Small intestine (tissue), 7 donors: ENCODE results near the gene DEFB121. TPM values are rescaled to one million over a fixed set of nuclear protein-coding genes. Genes with fewer than 3 reads are reported as not detected.
"Not testable (repeated sequence)": the region's sequence is repeated elsewhere in the genome, so short reads cannot be mapped to it uniquely, and the experiment has no call there.

Source experiments
- DNase-seq, 2 donors: peaks; one replicate each; pipeline versions ENCODE4 v3.0.0 to v3.0.0-alpha.2; 2013
- FAIRE-seq: peaks from 2 replicates; lab custom pipeline; 2012; peaks lifted over from hg19 to GRCh38; lab: Jason Lieb, UNC
- H3K27ac ChIP-seq, 3 donors: one replicate each; pipeline ENCODE4 v1.5.1; 2013; ENCODE audit warnings: low read length in 2 of 3, mild to moderate bottlenecking in 2 of 3, control low read depth in 1 of 3, inconsistent platforms in 1 of 3, low read depth in 1 of 3, moderate library complexity in 1 of 3
- H3K27me3 ChIP-seq, 3 donors: one replicate each; pipeline ENCODE4 v1.6.1; 2013; ENCODE audit warnings: low read length in 3 of 3, inconsistent platforms in 1 of 3; ENCODE audit not compliant: control insufficient read depth in 3 of 3, insufficient read depth in 3 of 3
- H3K36me3 ChIP-seq, 3 donors: one replicate each; pipeline ENCODE4 v1.6.1; 2013; ENCODE audit warnings: low read length in 3 of 3, inconsistent platforms in 1 of 3, low read depth in 1 of 3, mild to moderate bottlenecking in 1 of 3, moderate library complexity in 1 of 3; ENCODE audit not compliant: control insufficient read depth in 3 of 3, insufficient read depth in 2 of 3
- H3K4me1 ChIP-seq, 3 donors: one replicate each; pipeline ENCODE4 v1.6.1; 2013; ENCODE audit warnings: low read length in 2 of 3, inconsistent platforms in 1 of 3, low read depth in 1 of 3, mild to moderate bottlenecking in 1 of 3, moderate library complexity in 1 of 3; ENCODE audit not compliant: control insufficient read depth in 3 of 3, insufficient read depth in 2 of 3
- H3K4me3 ChIP-seq, 3 donors: one replicate each; pipeline ENCODE4 v1.5.1; 2013; ENCODE audit warnings: low read length in 3 of 3, control low read depth in 1 of 3, inconsistent platforms in 1 of 3, low read depth in 1 of 3, mild to moderate bottlenecking in 1 of 3, moderate library complexity in 1 of 3
- H3K9me3 ChIP-seq, 2 donors: one replicate each; pipeline ENCODE4 v1.6.1; 2013; ENCODE audit warnings: low read depth in 1 of 2, low read length in 1 of 2; ENCODE audit not compliant: control insufficient read depth in 2 of 2, insufficient read depth in 1 of 2
- WGBS, 3 donors: extraction: QIAGEN DNeasy Blood & Tissue Kit; methylation state at CpG; one replicate each; pipeline ENCODE4 v1.1.7; 2013; 5-methylcytosine and 5-hydroxymethylcytosine counted together
- polyA plus RNA-seq, 4 donors: library from polyadenylated mRNA; stranded (reverse) in 3 of 4; unstranded in 1 of 4; fragments of 200-250 nt in 3 of 4; fragments of 120-200 nt in 1 of 4; gene quantifications; one replicate each; pipeline versions ENCODE4 v1.2.1 to v1.2.3, GENCODE V29; 2013
- donor health status: healthy with polysubstance abuse.
- donor health status: control.
- donor health status: control.
- donor health status: Bipolar disorder and iron deficiency.
- donor health status: healthy.

DEFB121 gene
- polyA plus RNA-seq, 4 donors, result not detected

- not testable (repeated sequence) for FAIRE-seq, DNase-seq, H3K36me3 ChIP-seq, H3K4me1 ChIP-seq, H3K27ac ChIP-seq, H3K27me3 ChIP-seq, H3K4me3 ChIP-seq
- WGBS, 3 donors, result 91 to 97% (median 93%) methylated on average over 16 to 31 of the region's 31 CpGs
- peaks cover 0 to 13% of the 10 kb centered on the region in 2 donors for H3K9me3 ChIP-seq
Observed at GRCh38 chr20:31427576-31427975, 21.6 kb upstream of the DEFB121 start.

GRCh38 chr20:31426891-31427551, 21.0 kb upstream of the DEFB121 start:
- WGBS, 3 donors, result 90 to 100% methylated on average over 6 to 42 of the region's 48 CpGs; no CpG with 5 or more reads in 1 of the 3 donors
- H3K27ac ChIP-seq, FAIRE-seq, H3K36me3 ChIP-seq, DNase-seq, H3K4me1 ChIP-seq, H3K4me3 ChIP-seq, H3K27me3 ChIP-seq: not testable (repeated sequence)
- H3K9me3 ChIP-seq, result peaks cover 0 to 13% of the 10 kb centered on the region in 2 donors

- DNase-seq, result no peak
- no peaks in the 10 kb centered on the region for H3K4me1 ChIP-seq
- no peaks in the 10 kb centered on the region for H3K36me3 ChIP-seq
- H3K27me3 ChIP-seq, result no peaks in the 10 kb centered on the region
- no peak for FAIRE-seq
- H3K9me3 ChIP-seq, result peaks cover 0 to 13% of the 10 kb centered on the region in 2 donors
- no peak overlapping the region for H3K27ac ChIP-seq
- H3K4me3 ChIP-seq, result no peak overlapping the region
Observed at GRCh38 chr20:31425797-31426196, 19.8 kb upstream of the DEFB121 start.

- DNase-seq, result no peak
- no peaks in the 10 kb centered on the region for H3K4me1 ChIP-seq
- H3K27ac ChIP-seq, result no peak overlapping the region
- H3K36me3 ChIP-seq, result no peaks in the 10 kb centered on the region
- no peaks in the 10 kb centered on the region for H3K27me3 ChIP-seq
- H3K4me3 ChIP-seq, result no peak overlapping the region
- peaks cover 0 to 8% of the 10 kb centered on the region in 2 donors for H3K9me3 ChIP-seq
- 81 to 87% (median 82%) methylated on average over 7 of the region's 7 CpGs for WGBS, 3 donors
- no peak for FAIRE-seq
Observed at GRCh38 chr20:31418307-31418706, 12.3 kb upstream of the DEFB121 start.

- H3K36me3 ChIP-seq, result no peaks in the 10 kb centered on the region
- no peak for DNase-seq
- no peak overlapping the region for H3K27ac ChIP-seq
- WGBS, 3 donors, result 85 to 96% (median 91%) methylated on average over 2 of the region's 2 CpGs
- H3K4me3 ChIP-seq, result no peak overlapping the region
- H3K9me3 ChIP-seq, result peaks cover 0 to 14% of the 10 kb centered on the region in 2 donors
- H3K27me3 ChIP-seq, result no peaks in the 10 kb centered on the region
- no peaks in the 10 kb centered on the region for H3K4me1 ChIP-seq
- FAIRE-seq, result no peak
Observed at GRCh38 chr20:31415653-31416052, 9.6 kb upstream of the DEFB121 start.

GRCh38 chr20:31414381-31414780, 8.4 kb upstream of the DEFB121 start:
- H3K27me3 ChIP-seq, result no peaks in the 10 kb centered on the region
- 72 to 77% (median 76%) methylated on average over 6 of the region's 6 CpGs for WGBS, 3 donors
- H3K4me1 ChIP-seq, result no peaks in the 10 kb centered on the region
- H3K36me3 ChIP-seq, result no peaks in the 10 kb centered on the region
- no peak for DNase-seq
- peaks cover 0 to 14% of the 10 kb centered on the region in 2 donors for H3K9me3 ChIP-seq
- H3K4me3 ChIP-seq, result no peak overlapping the region
- no peak overlapping the region for H3K27ac ChIP-seq
- no peak for FAIRE-seq

GRCh38 chr20:31410011-31410410, 4.0 kb upstream of the DEFB121 start:
- no peaks in the 10 kb centered on the region for H3K27me3 ChIP-seq
- WGBS, 3 donors, result 33 to 45% (median 33%) methylated on average over 1 of the region's 1 CpG
- H3K27ac ChIP-seq, result no peak overlapping the region
- no peak for FAIRE-seq
- no peaks in the 10 kb centered on the region for H3K4me1 ChIP-seq
- no peaks in the 10 kb centered on the region for H3K36me3 ChIP-seq
- H3K9me3 ChIP-seq, result peaks cover 0 to 18% of the 10 kb centered on the region in 2 donors
- no peak overlapping the region for H3K4me3 ChIP-seq
- no peak for DNase-seq

GRCh38 chr20:31403886-31404285, 2.1 kb downstream of the DEFB121 start:
- WGBS, 3 donors, result 33 to 64% (median 53%) methylated on average over 1 of the region's 1 CpG
- no peak for DNase-seq
- Histone ChIP-seq H3K27me3 (no peaks in the 10 kb centered on the region), H3K27ac (no peak overlapping the region), H3K36me3 (no peaks in the 10 kb centered on the region), H3K4me3 (no peak overlapping the region), H3K9me3 (peaks cover 0 to 13% of the 10 kb centered on the region in 2 donors), H3K4me1 (no peaks in the 10 kb centered on the region)
- FAIRE-seq, result no peak

GRCh38 chr20:31394900-31395299, 11.1 kb downstream of the DEFB121 start:
- Histone ChIP-seq H3K27ac (no peak overlapping the region), H3K4me3 (no peak overlapping the region), H3K9me3 (peaks cover 0 to 13% of the 10 kb centered on the region in 2 donors), H3K36me3 (no peaks in the 10 kb centered on the region), H3K4me1 (no peaks in the 10 kb centered on the region), H3K27me3 (no peaks in the 10 kb centered on the region)
- FAIRE-seq, result no peak
- WGBS, 3 donors, result 29 to 42% (median 41%) methylated on average over 3 of the region's 3 CpGs
- DNase-seq, result no peak
